ENCODE results near the gene MSANTD3.
"Not testable (repeated sequence)": the region's sequence is repeated elsewhere in the genome, so short reads cannot be mapped to it uniquely, and the experiment has no call there.

Gene MSANTD3

GRCh38 chr9:100408546-100409175, 18.3 kb upstream of the MSANTD3 start:
- H3K27me3 ChIP-seq (ENCODE audit: control insufficient read depth, insufficient read depth, low read length, poor library complexity, severe bottlenecking) = no peaks in the 10 kb centered on the region
- no peak overlapping the region for H3K27ac ChIP-seq (ENCODE audit: insufficient read depth, low read depth, low read length, poor library complexity, severe bottlenecking)
- H3K4me3 ChIP-seq (ENCODE audit: insufficient read depth, low read depth, low read length) = no peak overlapping the region
- WGBS, 2 experiments = 87 to 89% methylated on average over 5 of the region's 5 CpGs
- H3K4me1 ChIP-seq (ENCODE audit: control insufficient read depth, insufficient read depth, low read length) = no peaks in the 10 kb centered on the region
- H3K9me3 ChIP-seq (ENCODE audit: control insufficient read depth, low read length) = no peaks in the 10 kb centered on the region
- no peaks in the 10 kb centered on the region for H3K36me3 ChIP-seq (ENCODE audit: control insufficient read depth, insufficient read depth, low read length)

- no peaks in the 10 kb centered on the region for H3K9me3 ChIP-seq (ENCODE audit: control insufficient read depth, low read length)
- WGBS, 2 experiments = 98 to 100% methylated on average over 1 of the region's 1 CpG
Measured at GRCh38 chr9:100409176-100409556, 17.8 kb upstream of the MSANTD3 start.

GRCh38 chr9:100411472-100412283, 15.3 kb upstream of the MSANTD3 start:
- Histone ChIP-seq H3K4me1 (ENCODE audit: control insufficient read depth, insufficient read depth, low read length) (no peaks in the 10 kb centered on the region), H3K4me3 (ENCODE audit: insufficient read depth, low read depth, low read length) (peak overlapping the region; percentile 13)
- 33% methylated on average over 38 of the region's 38 CpGs for whole genome bisulfite sequencing, 2 experiments

More at GRCh38 chr9:100409176-100409556, 17.8 kb upstream of the MSANTD3 start:
- H3K27me3 ChIP-seq (ENCODE audit: control insufficient read depth, insufficient read depth, low read length, poor library complexity, severe bottlenecking) = no peaks in the 10 kb centered on the region
- H3K27ac ChIP-seq (ENCODE audit: insufficient read depth, low read depth, low read length, poor library complexity, severe bottlenecking) = no peak overlapping the region
- H3K4me1 ChIP-seq (ENCODE audit: control insufficient read depth, insufficient read depth, low read length) = no peaks in the 10 kb centered on the region
- H3K4me3 ChIP-seq (ENCODE audit: insufficient read depth, low read depth, low read length) = no peak overlapping the region
- no peaks in the 10 kb centered on the region for H3K36me3 ChIP-seq (ENCODE audit: control insufficient read depth, insufficient read depth, low read length)

GRCh38 chr9:100413839-100414420, 13.0 kb upstream of the MSANTD3 start:
- Histone ChIP-seq H3K27ac (ENCODE audit: insufficient read depth, low read depth, low read length, poor library complexity, severe bottlenecking) (no peak overlapping the region), H3K27me3 (ENCODE audit: control insufficient read depth, insufficient read depth, low read length, poor library complexity, severe bottlenecking) (no peaks in the 10 kb centered on the region), H3K4me1 (ENCODE audit: control insufficient read depth, insufficient read depth, low read length) (no peaks in the 10 kb centered on the region), H3K4me3 (ENCODE audit: insufficient read depth, low read depth, low read length) (no peak overlapping the region), H3K9me3 (ENCODE audit: control insufficient read depth, low read length) (no peaks in the 10 kb centered on the region), H3K36me3 (ENCODE audit: control insufficient read depth, insufficient read depth, low read length) (no peaks in the 10 kb centered on the region)
- 88 to 93% methylated on average over 5 of the region's 5 CpGs for WGBS, 2 experiments

More at GRCh38 chr9:100411472-100412283, 15.3 kb upstream of the MSANTD3 start:
- Histone ChIP-seq H3K9me3 (ENCODE audit: control insufficient read depth, low read length) (no peaks in the 10 kb centered on the region), H3K27ac (ENCODE audit: insufficient read depth, low read depth, low read length, poor library complexity, severe bottlenecking) (no peak overlapping the region), H3K36me3 (ENCODE audit: control insufficient read depth, insufficient read depth, low read length) (no peaks in the 10 kb centered on the region), H3K27me3 (ENCODE audit: control insufficient read depth, insufficient read depth, low read length, poor library complexity, severe bottlenecking) (no peaks in the 10 kb centered on the region)

GRCh38 chr9:100417815-100418214, 9.1 kb upstream of the MSANTD3 start:
- no peaks in the 10 kb centered on the region for H3K27me3 ChIP-seq (ENCODE audit: control insufficient read depth, insufficient read depth, low read length, poor library complexity, severe bottlenecking)
- H3K9me3 ChIP-seq (ENCODE audit: control insufficient read depth, low read length) = no peaks in the 10 kb centered on the region
- H3K4me1 ChIP-seq (ENCODE audit: control insufficient read depth, insufficient read depth, low read length) = no peaks in the 10 kb centered on the region
- no peak overlapping the region for H3K27ac ChIP-seq (ENCODE audit: insufficient read depth, low read depth, low read length, poor library complexity, severe bottlenecking)
- H3K36me3 ChIP-seq (ENCODE audit: control insufficient read depth, insufficient read depth, low read length) = no peaks in the 10 kb centered on the region
- 87% methylated on average over 4 of the region's 4 CpGs for whole genome bisulfite sequencing, 2 experiments
- H3K4me3 ChIP-seq (ENCODE audit: insufficient read depth, low read depth, low read length) = no peak overlapping the region

- Histone ChIP-seq H3K9me3 (ENCODE audit: control insufficient read depth, low read length) (no peaks in the 10 kb centered on the region), H3K4me3 (ENCODE audit: insufficient read depth, low read depth, low read length) (no peak overlapping the region), H3K27ac (ENCODE audit: insufficient read depth, low read depth, low read length, poor library complexity, severe bottlenecking) (no peak overlapping the region), H3K27me3 (ENCODE audit: control insufficient read depth, insufficient read depth, low read length, poor library complexity, severe bottlenecking) (no peaks in the 10 kb centered on the region), H3K36me3 (ENCODE audit: control insufficient read depth, insufficient read depth, low read length) (no peaks in the 10 kb centered on the region), H3K4me1 (ENCODE audit: control insufficient read depth, insufficient read depth, low read length) (no peaks in the 10 kb centered on the region)
- 92 to 93% methylated on average over 3 of the region's 3 CpGs for WGBS, 2 experiments
Measured at GRCh38 chr9:100419166-100419565, 7.8 kb upstream of the MSANTD3 start.

GRCh38 chr9:100421116-100421515, 5.8 kb upstream of the MSANTD3 start:
- H3K4me3 ChIP-seq (ENCODE audit: insufficient read depth, low read depth, low read length); H3K27me3 ChIP-seq (ENCODE audit: control insufficient read depth, insufficient read depth, low read length, poor library complexity, severe bottlenecking); H3K9me3 ChIP-seq (ENCODE audit: control insufficient read depth, low read length); H3K27ac ChIP-seq (ENCODE audit: insufficient read depth, low read depth, low read length, poor library complexity, severe bottlenecking); H3K4me1 ChIP-seq (ENCODE audit: control insufficient read depth, insufficient read depth, low read length); H3K36me3 ChIP-seq (ENCODE audit: control insufficient read depth, insufficient read depth, low read length): not testable (repeated sequence)
- 88 to 92% methylated on average over 3 of the region's 3 CpGs for WGBS, 2 experiments

GRCh38 chr9:100425758-100426157, 1.2 kb upstream of the MSANTD3 start:
- H3K27ac ChIP-seq (ENCODE audit: insufficient read depth, low read depth, low read length, poor library complexity, severe bottlenecking) = no peak overlapping the region
- no peaks in the 10 kb centered on the region for H3K27me3 ChIP-seq (ENCODE audit: control insufficient read depth, insufficient read depth, low read length, poor library complexity, severe bottlenecking)
- 91 to 95% methylated on average over 1 of the region's 1 CpG for WGBS, 2 experiments
- H3K4me3 ChIP-seq (ENCODE audit: insufficient read depth, low read depth, low read length) = no peak overlapping the region
- H3K4me1 ChIP-seq (ENCODE audit: control insufficient read depth, insufficient read depth, low read length) = peaks cover 11% of the 10 kb centered on the region
- no peaks in the 10 kb centered on the region for H3K9me3 ChIP-seq (ENCODE audit: control insufficient read depth, low read length)
- no peaks in the 10 kb centered on the region for H3K36me3 ChIP-seq (ENCODE audit: control insufficient read depth, insufficient read depth, low read length)

- peak overlapping the region; percentile 48 for H3K4me3 ChIP-seq (ENCODE audit: insufficient read depth, low read depth, low read length)
- WGBS, 2 experiments = 63 to 68% methylated on average over 6 to 7 of the region's 7 CpGs
- peak overlapping the region; percentile 84 for H3K27ac ChIP-seq (ENCODE audit: insufficient read depth, low read depth, low read length, poor library complexity, severe bottlenecking)
- H3K27me3 ChIP-seq (ENCODE audit: control insufficient read depth, insufficient read depth, low read length, poor library complexity, severe bottlenecking) = no peaks in the 10 kb centered on the region
- H3K36me3 ChIP-seq (ENCODE audit: control insufficient read depth, insufficient read depth, low read length) = no peaks in the 10 kb centered on the region
- H3K9me3 ChIP-seq (ENCODE audit: control insufficient read depth, low read length) = no peaks in the 10 kb centered on the region
- peaks cover 11% of the 10 kb centered on the region for H3K4me1 ChIP-seq (ENCODE audit: control insufficient read depth, insufficient read depth, low read length)
Measured at GRCh38 chr9:100426189-100426529, 784 bp upstream of the MSANTD3 start.
